HG03520 (cell line): Measurements from ENCODE around the gene BRCC3.
A peak's percentile ranks its signal among the peaks of the same experiment; 100 is the strongest.

Experiments
- ATAC-seq: cut with Tn5 transposase; IDR thresholded peaks from one replicate; pipeline ENCODE4 v1.9.1; 2021; ENCODE audit warnings: mild to moderate bottlenecking, moderate library complexity; ENCODE audit not compliant: unreplicated experiment

The BRCC3 gene

GRCh38 chrX:155070975-155071693 lies at the start of gene BRCC3, which contains the start of the genes CMC4 and MTCP1:
BRCC3 (plus strand) TSS chrX:155071508; CDS start chrX:155071528, 20 bp downstream.
CMC4 (minus strand) TSS chrX:155071136; CDS start chrX:155064023, 7,113 bp downstream.
MTCP1 (minus strand) TSS chrX:155071136; CDS start chrX:155066010, 5,126 bp downstream.
- ATAC-seq = peak; percentile 84

- no peak for ATAC-seq
These were observed 48.7 kb upstream of the BRCC3 start, which contains the start of gene F8 for GRCh38 chrX:155022585-155022984. F8 (minus strand) TSS chrX:155022723; CDS start chrX:155022552, 171 bp downstream.

- ATAC-seq = no peak
These were observed 47.1 kb upstream of the BRCC3 start for GRCh38 chrX:155023907-155024833.

GRCh38 chrX:155026420-155026726 lies 44.9 kb upstream of the BRCC3 start:
- ATAC-seq = no peak

GRCh38 chrX:155026727-155027508 lies 44.4 kb upstream of the BRCC3 start, which contains the start of gene FUNDC2:
FUNDC2 (plus strand) TSS chrX:155026844; CDS start chrX:155026939, 95 bp downstream.
- peak; percentile 83 for ATAC-seq

GRCh38 chrX:155027509-155028066 lies 43.7 kb upstream of the BRCC3 start:
- ATAC-seq = peak; percentile 0

GRCh38 chrX:155028129-155028528 lies 43.2 kb upstream of the BRCC3 start:
- ATAC-seq = no peak

GRCh38 chrX:155028877-155029291 lies 42.4 kb upstream of the BRCC3 start:
- no peak for ATAC-seq

GRCh38 chrX:155031657-155032056 lies 39.7 kb upstream of the BRCC3 start:
- no peak for ATAC-seq

GRCh38 chrX:155035688-155036087 lies 35.6 kb upstream of the BRCC3 start:
- ATAC-seq = no peak

- no peak for ATAC-seq
These were observed 25.0 kb upstream of the BRCC3 start for GRCh38 chrX:155046129-155046810.

GRCh38 chrX:155046811-155047528 lies 24.3 kb upstream of the BRCC3 start:
- ATAC-seq = no peak

GRCh38 chrX:155048977-155049619 lies 22.2 kb upstream of the BRCC3 start:
- no peak for ATAC-seq

- ATAC-seq = no peak
These were observed 18.4 kb upstream of the BRCC3 start for GRCh38 chrX:155052738-155053498.

- no peak for ATAC-seq
These were observed 17.7 kb upstream of the BRCC3 start for GRCh38 chrX:155053656-155054055.

GRCh38 chrX:155054255-155054654 lies 17.1 kb upstream of the BRCC3 start:
- ATAC-seq = no peak

- ATAC-seq = no peak
These were observed 15.8 kb upstream of the BRCC3 start for GRCh38 chrX:155055494-155055893.

- no peak for ATAC-seq
These were observed 14.8 kb upstream of the BRCC3 start for GRCh38 chrX:155056471-155056870.
